Spleen (tissue), 11 donors: ENCODE results near the gene ICAM4. TPM values are rescaled to one million over a fixed set of nuclear protein-coding genes. Genes with fewer than 3 reads are reported as not detected.

Experiments used
- DNase-seq: peaks from one replicate; pipeline ENCODE4 v3.0.0-alpha.2; 2020
- H3K27ac ChIP-seq, 8 donors: fragments of 200-600 bp; sonication (generic) in 7 of 8; 1 replicate in 4 of 8; 2 replicates in 4 of 8; pipeline versions ENCODE4 v1.5.0 to v1.8.0; 2016 to 2021; ENCODE audit warnings: inconsistent platforms in 4 of 8, mild to moderate bottlenecking in 4 of 8, moderate library complexity in 1 of 8
- H3K27me3 ChIP-seq, 7 donors: fragments of 200-600 bp; sonication (generic) in 6 of 7; replicated peaks in 1 of 7; 1 replicate in 4 of 7; 2 replicates in 3 of 7; pipeline versions ENCODE4 v1.5.0 to v1.8.0; 2016 to 2021; ENCODE audit warnings: inconsistent platforms in 3 of 7, mild to moderate bottlenecking in 1 of 7
- H3K36me3 ChIP-seq, 6 donors: fragments of 200-600 bp; sonication (generic) in 5 of 6; 1 replicate in 4 of 6; 2 replicates in 2 of 6; pipeline versions ENCODE4 v1.5.0 to v1.8.0; 2016 to 2021; ENCODE audit warnings: inconsistent platforms in 2 of 6
- H3K4me1 ChIP-seq, 6 donors: fragments of 200-600 bp; sonication (generic) in 5 of 6; 1 replicate in 3 of 6; 2 replicates in 3 of 6; pipeline versions ENCODE4 v1.5.0 to v1.8.0; 2016 to 2021; ENCODE audit warnings: inconsistent platforms in 3 of 6
- H3K4me3 ChIP-seq, 8 donors: fragments of 200-600 bp; sonication (generic) in 7 of 8; 1 replicate in 4 of 8; 2 replicates in 4 of 8; pipeline versions ENCODE4 v1.5.0 to v1.8.0; 2016 to 2021; ENCODE audit warnings: inconsistent platforms in 4 of 8, mild to moderate bottlenecking in 4 of 8, moderate library complexity in 2 of 8
- H3K9me3 ChIP-seq, 8 donors: fragments of 200-600 bp; sonication (generic) in 7 of 8; 1 replicate in 4 of 8; 2 replicates in 4 of 8; pipeline versions ENCODE4 v1.5.0 to v1.8.0; 2016 to 2021; ENCODE audit warnings: inconsistent platforms in 4 of 8
- POLR2A ChIP-seq, 3 donors: fragments of 450-650 bp; IDR thresholded peaks; one replicate each; pipeline ENCODE4 v1.5.1; 2017; ENCODE audit warnings: antibody characterized with exemption in 3 of 3, mild to moderate bottlenecking in 1 of 3
- POLR2AphosphoS5 ChIP-seq, 3 donors: sonication (generic); formaldehyde crosslinking; IDR thresholded peaks; one replicate each; pipeline ENCODE4 v1.5.1; 2017; ENCODE audit warnings: antibody characterized with exemption in 3 of 3
- WGBS, 5 donors: extraction: QIAGEN DNeasy Blood & Tissue Kit in 3 of 5; methylation state at CpG; one replicate each; pipeline versions ENCODE4 v1.1.5 to v1.1.7; 2013 to 2018; 5-methylcytosine and 5-hydroxymethylcytosine counted together
- intact Hi-C: fragments of 100-400 bp; cut with DNase I; formaldehyde crosslinking; loops from one replicate; pipeline ENCODE4 v1.15.0; 2023; ENCODE audit warnings: low total_unique reads
- polyA plus RNA-seq, 3 donors: library from polyadenylated mRNA; stranded (reverse); fragments of 200-250 nt; gene quantifications; one replicate each; pipeline ENCODE4 v1.2.1, GENCODE V29; 2013
- total RNA-seq, 7 donors: library from RNA; depleted of rRNA in 3 of 7; stranded (reverse); fragments of >200 nt in 3 of 7; fragmentation: NEBNext Ultra II Directional in 4 of 7; extraction: Animal tissue kit (Norgen Biotek cat#: 25700) in 4 of 7; gene quantifications; one replicate each; pipeline versions ENCODE4 v1.1.0 to v1.2.1, GENCODE V29; 2016 to 2021
- TF ChIP-seq, protein P1 (sequence below), 11 experiments: fragments of 200-600 bp in 7 of 11; fragments of 450-650 bp in 4 of 11; sonication (generic) in 4 of 11; IDR thresholded peaks in 8 of 11; conservative IDR thresholded peaks in 3 of 11; 1 replicate in 7 of 11; 2 replicates in 4 of 11; pipeline versions ENCODE4 v1.4.0 to v1.8.0; 2016 to 2021; ENCODE audit warnings: antibody characterized with exemption in 11 of 11, inconsistent platforms in 4 of 11, mild to moderate bottlenecking in 1 of 11
- donor health status: healthy with polysubstance abuse.
- donor health status: DM: no; HTN: no; CAD: no; lungs with moderate emphysema.
- donor health status: DM: no; HTN: no; CAD: no.
- donor health status: Bipolar disorder and iron deficiency.
- donor health status: healthy.
- donor health status: DM: no; HTN: no; CAD: no.
- donor health status: DM: yes; HTN: yes; CAD: no.

The ICAM4 gene
- total and polyA plus RNA-seq, 10 donors, result 0.48 to 3.7 (median 1.3) TPM

DNA sequence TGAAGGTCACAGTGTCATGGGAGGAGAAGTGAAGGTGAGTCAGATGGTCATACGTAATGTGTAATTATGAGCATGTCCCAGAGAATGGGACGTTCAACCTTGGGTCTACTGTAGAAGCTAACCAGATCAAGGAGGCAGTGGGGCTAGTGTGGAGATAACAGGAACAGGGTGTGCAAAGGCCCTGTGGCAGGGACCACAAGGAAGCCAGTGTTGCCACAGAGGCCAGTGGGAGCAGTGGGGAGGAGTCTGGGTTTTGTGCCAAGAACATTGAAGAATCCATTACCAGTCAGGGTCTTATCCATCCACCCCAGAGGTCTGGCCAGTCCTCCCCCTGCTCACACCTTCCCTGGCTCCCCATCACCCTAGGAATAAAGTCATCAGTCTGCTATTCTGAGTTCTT is 31.4 kb upstream of the ICAM4 start:
- 83 to 98% (median 92%) methylated on average over 2 of the region's 2 CpGs for WGBS, 5 donors
- H3K4me1 ChIP-seq, result peaks cover 9 to 55% (median 32%) of the 10 kb centered on the region in 6 donors
- no peak overlapping the region for H3K4me3 ChIP-seq
- intact Hi-C loops, result loop anchor here (10.0 kb wide), 1 partner anchor 141 kb away; the partner anchor contains the start of genes EIF3G and P2RY11
- H3K9me3 ChIP-seq, result no peaks in the 10 kb centered on the region
- TF ChIP-seq POLR2AphosphoS5 (IDR thresholded peaks at IDR 0.05) (no peak), POLR2A (IDR thresholded peaks at IDR 0.05) (no peak)
- TF ChIP-seq, protein P1, sequence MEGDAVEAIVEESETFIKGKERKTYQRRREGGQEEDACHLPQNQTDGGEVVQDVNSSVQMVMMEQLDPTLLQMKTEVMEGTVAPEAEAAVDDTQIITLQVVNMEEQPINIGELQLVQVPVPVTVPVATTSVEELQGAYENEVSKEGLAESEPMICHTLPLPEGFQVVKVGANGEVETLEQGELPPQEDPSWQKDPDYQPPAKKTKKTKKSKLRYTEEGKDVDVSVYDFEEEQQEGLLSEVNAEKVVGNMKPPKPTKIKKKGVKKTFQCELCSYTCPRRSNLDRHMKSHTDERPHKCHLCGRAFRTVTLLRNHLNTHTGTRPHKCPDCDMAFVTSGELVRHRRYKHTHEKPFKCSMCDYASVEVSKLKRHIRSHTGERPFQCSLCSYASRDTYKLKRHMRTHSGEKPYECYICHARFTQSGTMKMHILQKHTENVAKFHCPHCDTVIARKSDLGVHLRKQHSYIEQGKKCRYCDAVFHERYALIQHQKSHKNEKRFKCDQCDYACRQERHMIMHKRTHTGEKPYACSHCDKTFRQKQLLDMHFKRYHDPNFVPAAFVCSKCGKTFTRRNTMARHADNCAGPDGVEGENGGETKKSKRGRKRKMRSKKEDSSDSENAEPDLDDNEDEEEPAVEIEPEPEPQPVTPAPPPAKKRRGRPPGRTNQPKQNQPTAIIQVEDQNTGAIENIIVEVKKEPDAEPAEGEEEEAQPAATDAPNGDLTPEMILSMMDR (IDR thresholded peaks at IDR 0.05 in 8 of 11, conservative IDR thresholded peaks at IDR 0.05 in 3 of 11), result no peak
- H3K27me3 ChIP-seq, result no peaks in the 10 kb centered on the region
- H3K27ac ChIP-seq, result no peak overlapping the region
- peaks cover 0 to 67% (median 58%) of the 10 kb centered on the region in 6 donors for H3K36me3 ChIP-seq
- DNase-seq, result no peak

DNA sequence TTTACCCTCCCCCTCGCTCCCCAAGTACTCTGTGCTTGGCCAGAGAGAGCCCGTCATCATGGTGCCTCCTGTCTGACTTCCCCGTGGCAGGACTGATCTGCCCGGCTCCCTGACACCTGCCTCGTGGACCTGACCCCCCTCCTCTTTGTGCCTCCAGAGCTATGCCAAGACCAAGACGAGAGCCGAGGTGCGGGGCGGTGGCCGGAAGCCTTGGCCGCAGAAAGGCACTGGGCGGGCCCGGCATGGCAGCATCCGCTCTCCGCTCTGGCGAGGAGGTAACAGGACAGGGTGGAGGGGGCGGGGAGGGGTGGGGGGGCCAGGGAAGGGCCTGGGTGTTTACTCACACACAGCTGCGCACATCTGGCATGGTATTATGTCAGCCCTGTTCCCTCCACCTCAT is 30.2 kb upstream of the ICAM4 start:
- no peak for DNase-seq
- WGBS, 5 donors, result 89 to 92% (median 90%) methylated on average over 16 to 18 of the region's 18 CpGs
- no peak overlapping the region for H3K4me3 ChIP-seq
- peak overlapping the region in 1 of 8 donors; percentile 24 for H3K27ac ChIP-seq
- no peaks in the 10 kb centered on the region for H3K9me3 ChIP-seq
- intact Hi-C loops, result loop anchor here (10.0 kb wide), 1 partner anchor 142 kb away; the partner anchor contains the start of genes EIF3G and P2RY11
- TF ChIP-seq POLR2AphosphoS5 (IDR thresholded peaks at IDR 0.05), result no peak
- no peak for TF ChIP-seq POLR2A (IDR thresholded peaks at IDR 0.05)
- TF ChIP-seq, protein P1 (IDR thresholded peaks at IDR 0.05 in 8 of 11, conservative IDR thresholded peaks at IDR 0.05 in 3 of 11), result no peak
- peaks cover 6 to 46% (median 22%) of the 10 kb centered on the region in 6 donors for H3K4me1 ChIP-seq
- peaks cover 0 to 67% (median 58%) of the 10 kb centered on the region in 6 donors for H3K36me3 ChIP-seq
- no peaks in the 10 kb centered on the region for H3K27me3 ChIP-seq

DNA sequence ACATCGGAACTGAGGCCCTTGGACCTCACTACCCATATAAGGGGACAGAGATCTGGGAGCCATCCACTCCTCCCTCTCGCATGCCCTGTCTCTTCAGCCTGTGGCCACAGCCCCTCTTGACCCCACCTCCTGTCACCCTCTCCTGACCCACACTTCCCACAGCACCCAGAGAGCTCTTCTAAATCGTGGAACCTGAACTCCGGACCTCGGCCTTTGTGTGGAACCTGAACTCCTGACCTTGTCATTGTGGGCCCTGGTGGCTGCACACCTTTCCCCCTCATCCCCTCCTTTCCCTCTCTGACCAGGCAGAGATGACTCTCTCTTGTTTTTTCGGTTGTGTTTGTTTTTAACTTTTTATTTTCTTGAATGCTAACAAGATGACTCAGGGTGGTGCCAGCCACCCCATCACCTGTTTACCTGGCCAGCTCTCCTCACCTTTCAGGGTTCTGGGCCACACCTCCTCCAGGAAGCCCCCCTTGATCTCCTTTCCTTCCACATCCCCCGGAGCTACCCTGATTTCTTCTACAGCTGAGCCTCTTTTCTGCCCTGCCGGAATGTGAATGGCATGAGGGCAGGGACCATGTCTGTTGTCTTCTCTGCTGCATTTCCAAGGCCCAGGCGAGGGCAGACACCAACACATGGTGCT is 29.7 kb upstream of the ICAM4 start:
- 81 to 89% (median 83%) methylated on average over 8 to 9 of the region's 9 CpGs for WGBS, 5 donors
- Histone ChIP-seq H3K27me3 (no peaks in the 10 kb centered on the region), H3K9me3 (no peaks in the 10 kb centered on the region), H3K36me3 (peaks cover 0 to 67% (median 58%) of the 10 kb centered on the region in 6 donors), H3K27ac (no peak overlapping the region), H3K4me3 (no peak overlapping the region), H3K4me1 (peaks cover 6 to 46% (median 22%) of the 10 kb centered on the region in 6 donors)
- TF ChIP-seq, protein P1 (IDR thresholded peaks at IDR 0.05 in 8 of 11, conservative IDR thresholded peaks at IDR 0.05 in 3 of 11), result no peak
- DNase-seq, result no peak
- intact Hi-C loops, result loop anchor here (10.0 kb wide), 1 partner anchor 142 kb away; the partner anchor contains the start of genes EIF3G and P2RY11

DNA sequence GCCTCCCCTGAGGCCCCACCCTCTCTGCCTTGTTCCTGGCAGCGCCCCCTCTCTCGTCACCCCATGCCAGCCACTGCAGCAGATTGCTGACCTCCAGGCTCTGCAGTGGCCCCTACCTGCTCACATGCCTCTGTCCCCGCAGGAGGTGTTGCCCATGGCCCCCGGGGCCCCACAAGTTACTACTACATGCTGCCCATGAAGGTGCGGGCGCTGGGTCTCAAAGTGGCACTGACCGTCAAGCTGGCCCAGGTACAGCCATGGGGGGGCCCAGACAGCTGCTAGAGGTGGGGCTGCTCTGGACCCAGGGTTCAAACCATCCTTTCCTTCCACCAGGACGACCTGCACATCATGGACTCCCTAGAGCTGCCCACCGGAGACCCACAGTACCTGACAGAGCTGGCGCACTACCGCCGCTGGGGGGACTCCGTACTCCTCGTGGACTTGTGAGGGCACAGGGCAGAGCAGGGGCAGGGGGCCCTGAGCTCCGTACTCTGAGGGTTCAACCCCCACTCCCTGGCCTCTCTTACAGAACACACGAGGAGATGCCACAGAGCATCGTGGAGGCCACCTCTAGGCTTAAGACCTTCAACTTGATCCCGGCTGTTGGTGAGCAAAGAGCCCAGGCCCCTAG is 28.6 kb upstream of the ICAM4 start:
- intact Hi-C loops, result loop anchor here (10.0 kb wide), 1 partner anchor 143 kb away; the partner anchor contains the start of genes EIF3G and P2RY11
- Histone ChIP-seq H3K4me1 (peaks cover 0 to 36% (median 13%) of the 10 kb centered on the region in 6 donors), H3K4me3 (no peak overlapping the region), H3K9me3 (no peaks in the 10 kb centered on the region), H3K27ac (no peak overlapping the region), H3K36me3 (peaks cover 0 to 67% (median 58%) of the 10 kb centered on the region in 6 donors), H3K27me3 (no peaks in the 10 kb centered on the region)
- no peak for DNase-seq
- 94 to 97% (median 95%) methylated on average over 12 to 18 of the region's 18 CpGs for WGBS, 5 donors
- TF ChIP-seq, protein P1 (IDR thresholded peaks at IDR 0.05 in 8 of 11, conservative IDR thresholded peaks at IDR 0.05 in 3 of 11), result no peak
- TF ChIP-seq POLR2A (IDR thresholded peaks at IDR 0.05) (no peak), POLR2AphosphoS5 (IDR thresholded peaks at IDR 0.05) (no peak)
